ENCODE data around the gene ARL15. TPM values are rescaled to one million over a fixed set of nuclear protein-coding genes. Genes with fewer than 3 reads are reported as not detected.

Gene ARL15
- total and polyA plus RNA-seq, 4 donors = 5.0 to 24.8 (median 13.3) TPM

- H3K27me3 ChIP-seq (ENCODE audit: control insufficient read depth in 4 of 4, insufficient read depth in 4 of 4, low read length in 3 of 4) = no peaks in the 10 kb centered on the region
- no peaks in the 10 kb centered on the region for H3K9me3 ChIP-seq (ENCODE audit: control insufficient read depth in 4 of 4, low read length in 3 of 4)
- no peak overlapping the region for H3K4me3 ChIP-seq (ENCODE audit: low read depth in 1 of 3, low read length in 3 of 3)
- H3K27ac ChIP-seq (ENCODE audit: low read depth in 1 of 2, low read length in 2 of 2) = no peak overlapping the region
- peaks cover 2 to 17% (median 12%) of the 10 kb centered on the region in 4 donors for H3K4me1 ChIP-seq (ENCODE audit: control insufficient read depth in 4 of 4, insufficient read depth in 4 of 4, low read length in 3 of 4)
- WGBS = 89% methylated on average over 4 of the region's 4 CpGs
- no peak for TF ChIP-seq FOXA1 (IDR thresholded peaks at IDR 0.05)
- no peak for TF ChIP-seq CTCF (IDR thresholded peaks at IDR 0.05; ENCODE audit: low read depth, low read length, missing input control)
- TF ChIP-seq NR2F2 (IDR thresholded peaks at IDR 0.05) = no peak
- TF ChIP-seq RAD21 (IDR thresholded peaks at IDR 0.05) = no peak
- TF ChIP-seq, protein P1, sequence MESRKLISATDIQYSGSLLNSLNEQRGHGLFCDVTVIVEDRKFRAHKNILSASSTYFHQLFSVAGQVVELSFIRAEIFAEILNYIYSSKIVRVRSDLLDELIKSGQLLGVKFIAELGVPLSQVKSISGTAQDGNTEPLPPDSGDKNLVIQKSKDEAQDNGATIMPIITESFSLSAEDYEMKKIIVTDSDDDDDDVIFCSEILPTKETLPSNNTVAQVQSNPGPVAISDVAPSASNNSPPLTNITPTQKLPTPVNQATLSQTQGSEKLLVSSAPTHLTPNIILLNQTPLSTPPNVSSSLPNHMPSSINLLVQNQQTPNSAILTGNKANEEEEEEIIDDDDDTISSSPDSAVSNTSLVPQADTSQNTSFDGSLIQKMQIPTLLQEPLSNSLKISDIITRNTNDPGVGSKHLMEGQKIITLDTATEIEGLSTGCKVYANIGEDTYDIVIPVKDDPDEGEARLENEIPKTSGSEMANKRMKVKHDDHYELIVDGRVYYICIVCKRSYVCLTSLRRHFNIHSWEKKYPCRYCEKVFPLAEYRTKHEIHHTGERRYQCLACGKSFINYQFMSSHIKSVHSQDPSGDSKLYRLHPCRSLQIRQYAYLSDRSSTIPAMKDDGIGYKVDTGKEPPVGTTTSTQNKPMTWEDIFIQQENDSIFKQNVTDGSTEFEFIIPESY (IDR thresholded peaks at IDR 0.05) = no peak
- TF ChIP-seq REST (IDR thresholded peaks at IDR 0.05) = no peak
- TF ChIP-seq ATF3 (IDR thresholded peaks at IDR 0.05) = no peak
- TF ChIP-seq YY1 (IDR thresholded peaks at IDR 0.05) = no peak
- no peak for TF ChIP-seq EGR1 (IDR thresholded peaks at IDR 0.05; ENCODE audit: low read depth in 2 of 2)
- no peak for TF ChIP-seq GABPA (IDR thresholded peaks at IDR 0.05 in 1 of 2, conservative IDR thresholded peaks at IDR 0.05 in 1 of 2)
- no peak for TF ChIP-seq HNF4G (IDR thresholded peaks at IDR 0.05)
- H3K36me3 ChIP-seq (ENCODE audit: control insufficient read depth in 4 of 4, insufficient read depth in 3 of 4, low read depth in 1 of 4, low read length in 3 of 4) = no peaks in the 10 kb centered on the region
- no peak for DNase-seq (ENCODE audit: low spot score)
- no peak overlapping the region for H3K9ac ChIP-seq (ENCODE audit: low read depth in 1 of 2, low read length in 2 of 2)
Observed at GRCh38 chr5:54305737-54306136, 4.6 kb downstream of the ARL15 start.

DNA sequence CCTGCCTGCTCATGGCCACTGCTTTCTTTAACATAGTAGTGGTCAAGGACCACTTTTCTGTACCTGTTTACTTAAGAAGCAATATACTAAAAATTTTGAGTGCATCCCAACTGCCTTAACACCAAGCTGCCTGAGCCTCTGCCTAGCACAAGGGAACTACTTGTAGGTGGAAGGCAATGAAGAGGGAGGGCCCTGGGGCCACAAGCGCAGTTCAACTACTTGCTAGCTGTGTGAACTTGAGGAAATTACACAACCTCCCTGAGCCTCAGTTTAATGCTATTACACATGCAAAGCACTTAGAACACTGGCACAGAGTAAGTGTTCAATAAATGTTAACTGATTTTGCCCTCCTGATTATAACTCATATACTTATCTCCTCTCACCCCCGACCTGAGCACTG, 6.3 kb downstream of the ARL15 start:
- Histone ChIP-seq H3K36me3 (ENCODE audit: control insufficient read depth in 4 of 4, insufficient read depth in 3 of 4, low read depth in 1 of 4, low read length in 3 of 4) (no peaks in the 10 kb centered on the region), H3K4me3 (ENCODE audit: low read depth in 1 of 3, low read length in 3 of 3) (no peak overlapping the region), H3K27me3 (ENCODE audit: control insufficient read depth in 4 of 4, insufficient read depth in 4 of 4, low read length in 3 of 4) (no peaks in the 10 kb centered on the region), H3K9ac (ENCODE audit: low read depth in 1 of 2, low read length in 2 of 2) (no peak overlapping the region), H3K9me3 (ENCODE audit: control insufficient read depth in 4 of 4, low read length in 3 of 4) (no peaks in the 10 kb centered on the region), H3K27ac (ENCODE audit: low read depth in 1 of 2, low read length in 2 of 2) (no peak overlapping the region), H3K4me1 (ENCODE audit: control insufficient read depth in 4 of 4, insufficient read depth in 4 of 4, low read length in 3 of 4) (peaks cover 0 to 10% (median 8%) of the 10 kb centered on the region in 4 donors)
- DNase-seq (ENCODE audit: low spot score) = no peak
- TF ChIP-seq RXRA (IDR thresholded peaks at IDR 0.05) (no peak), EGR1 (IDR thresholded peaks at IDR 0.05; ENCODE audit: low read depth in 2 of 2) (no peak), FOXA1 (IDR thresholded peaks at IDR 0.05) (no peak), YY1 (IDR thresholded peaks at IDR 0.05) (no peak), CTCF (IDR thresholded peaks at IDR 0.05; ENCODE audit: low read depth, low read length, missing input control) (no peak), FOXA2 (IDR thresholded peaks at IDR 0.05) (no peak), NR2F2 (IDR thresholded peaks at IDR 0.05) (no peak), RAD21 (IDR thresholded peaks at IDR 0.05) (no peak), HNF4G (IDR thresholded peaks at IDR 0.05) (no peak), TAF1 (conservative IDR thresholded peaks at IDR 0.05) (no peak)
- TF ChIP-seq, protein P2, sequence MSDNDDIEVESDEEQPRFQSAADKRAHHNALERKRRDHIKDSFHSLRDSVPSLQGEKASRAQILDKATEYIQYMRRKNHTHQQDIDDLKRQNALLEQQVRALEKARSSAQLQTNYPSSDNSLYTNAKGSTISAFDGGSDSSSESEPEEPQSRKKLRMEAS (IDR thresholded peaks at IDR 0.05) = no peak
- TF ChIP-seq, protein P1 (IDR thresholded peaks at IDR 0.05) = no peak
- WGBS = 89% methylated on average over 2 of the region's 2 CpGs

All from liver (tissue), 9 donors.